22Rv1 (cell line): ENCODE results near the gene ARHGAP42.

Source experiments
- H3K27ac ChIP-seq: fragments of 450-650 bp; 2 replicates; pipeline ENCODE4 v1.5.1; 2017
- ZFX ChIP-seq: fragments of 450-650 bp; IDR thresholded peaks from 2 replicates; pipeline ENCODE4 v1.6.1; 2017; ENCODE audit warnings: antibody characterized with exemption, borderline replicate concordance
- TF ChIP-seq, protein P1 (sequence below): fragments of 450-650 bp; IDR thresholded peaks from 2 replicates; pipeline ENCODE4 v1.5.1; 2017; ENCODE audit warnings: mild to moderate bottlenecking

Gene ARHGAP42

GRCh38 chr11:100965346-100965745 lies 278.3 kb downstream of the ARHGAP42 start:
- no peak overlapping the region for H3K27ac ChIP-seq
- TF ChIP-seq, protein P1, sequence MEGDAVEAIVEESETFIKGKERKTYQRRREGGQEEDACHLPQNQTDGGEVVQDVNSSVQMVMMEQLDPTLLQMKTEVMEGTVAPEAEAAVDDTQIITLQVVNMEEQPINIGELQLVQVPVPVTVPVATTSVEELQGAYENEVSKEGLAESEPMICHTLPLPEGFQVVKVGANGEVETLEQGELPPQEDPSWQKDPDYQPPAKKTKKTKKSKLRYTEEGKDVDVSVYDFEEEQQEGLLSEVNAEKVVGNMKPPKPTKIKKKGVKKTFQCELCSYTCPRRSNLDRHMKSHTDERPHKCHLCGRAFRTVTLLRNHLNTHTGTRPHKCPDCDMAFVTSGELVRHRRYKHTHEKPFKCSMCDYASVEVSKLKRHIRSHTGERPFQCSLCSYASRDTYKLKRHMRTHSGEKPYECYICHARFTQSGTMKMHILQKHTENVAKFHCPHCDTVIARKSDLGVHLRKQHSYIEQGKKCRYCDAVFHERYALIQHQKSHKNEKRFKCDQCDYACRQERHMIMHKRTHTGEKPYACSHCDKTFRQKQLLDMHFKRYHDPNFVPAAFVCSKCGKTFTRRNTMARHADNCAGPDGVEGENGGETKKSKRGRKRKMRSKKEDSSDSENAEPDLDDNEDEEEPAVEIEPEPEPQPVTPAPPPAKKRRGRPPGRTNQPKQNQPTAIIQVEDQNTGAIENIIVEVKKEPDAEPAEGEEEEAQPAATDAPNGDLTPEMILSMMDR: no peak
- no peak for TF ChIP-seq ZFX

DNA sequence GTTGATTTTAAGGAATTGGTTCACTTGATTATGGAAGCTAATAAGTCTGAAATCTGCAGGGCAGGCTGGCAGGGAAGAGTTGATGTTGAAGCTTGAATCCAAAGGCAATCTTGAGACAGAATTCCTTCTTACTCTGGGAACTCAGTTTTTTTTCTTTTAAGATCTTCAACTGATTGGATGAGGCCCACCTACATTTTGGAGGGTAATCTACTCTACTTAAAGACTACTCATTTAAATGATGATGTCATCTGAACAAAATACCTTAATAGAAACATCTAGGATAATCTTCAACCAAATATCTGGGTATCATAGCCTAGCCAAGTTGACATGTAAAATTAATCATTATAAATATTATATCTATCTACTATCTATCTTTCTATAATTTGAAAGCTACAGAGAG lies 279.3 kb downstream of the ARHGAP42 start:
- H3K27ac ChIP-seq: no peak overlapping the region
- TF ChIP-seq ZFX: no peak
- TF ChIP-seq, protein P1: no peak

DNA sequence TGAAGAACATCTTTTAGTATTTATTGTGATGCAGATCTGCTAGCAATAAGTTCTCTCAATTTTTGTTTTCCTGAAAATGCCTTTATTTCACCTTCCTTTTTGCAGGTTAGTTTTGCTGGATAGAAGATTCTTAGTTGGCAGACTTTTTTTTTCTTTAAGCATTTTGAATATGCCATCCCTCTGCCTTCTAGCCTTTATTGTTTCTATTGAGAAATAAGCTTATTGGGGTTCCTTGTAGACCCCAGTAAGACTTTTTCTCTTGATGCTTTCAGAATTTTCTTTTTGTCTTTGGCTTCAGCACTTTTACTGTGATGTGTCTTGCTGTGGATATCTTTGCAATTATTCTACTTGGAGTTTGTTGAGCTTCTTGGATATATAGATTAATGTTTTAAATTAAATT lies 281.9 kb downstream of the ARHGAP42 start:
- TF ChIP-seq, protein P1: no peak
- TF ChIP-seq ZFX: no peak

GRCh38 chr11:100970283-100971164 lies 283.4 kb downstream of the ARHGAP42 start:
- TF ChIP-seq, protein P1: no peak
- no peak for TF ChIP-seq ZFX

More for the DNA sequence above, 281.9 kb downstream of the ARHGAP42 start:
- no peak overlapping the region for H3K27ac ChIP-seq

DNA sequence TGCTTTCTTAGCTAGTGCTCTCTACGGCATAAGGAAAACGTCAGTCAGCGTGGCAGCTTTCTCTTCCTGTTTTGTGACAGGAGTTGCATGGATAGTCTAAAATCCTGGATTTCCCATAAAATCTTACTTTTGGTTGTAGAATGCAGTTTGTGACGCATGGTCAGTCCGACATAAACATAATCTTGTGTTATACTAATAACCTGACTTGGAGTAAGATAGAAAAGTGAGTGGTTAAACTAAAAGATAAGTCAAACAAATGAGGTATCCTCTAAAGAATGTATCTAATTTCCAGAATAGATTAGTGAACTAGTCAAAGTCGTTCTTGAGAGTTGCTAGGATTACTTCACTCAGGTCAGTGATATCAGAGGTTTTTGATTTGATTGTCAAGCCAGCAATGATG lies 285.0 kb downstream of the ARHGAP42 start:
- no peak overlapping the region for H3K27ac ChIP-seq
- TF ChIP-seq, protein P1: no peak
- no peak for TF ChIP-seq ZFX

More at GRCh38 chr11:100970283-100971164, 283.4 kb downstream of the ARHGAP42 start:
- H3K27ac ChIP-seq: no peak overlapping the region

DNA sequence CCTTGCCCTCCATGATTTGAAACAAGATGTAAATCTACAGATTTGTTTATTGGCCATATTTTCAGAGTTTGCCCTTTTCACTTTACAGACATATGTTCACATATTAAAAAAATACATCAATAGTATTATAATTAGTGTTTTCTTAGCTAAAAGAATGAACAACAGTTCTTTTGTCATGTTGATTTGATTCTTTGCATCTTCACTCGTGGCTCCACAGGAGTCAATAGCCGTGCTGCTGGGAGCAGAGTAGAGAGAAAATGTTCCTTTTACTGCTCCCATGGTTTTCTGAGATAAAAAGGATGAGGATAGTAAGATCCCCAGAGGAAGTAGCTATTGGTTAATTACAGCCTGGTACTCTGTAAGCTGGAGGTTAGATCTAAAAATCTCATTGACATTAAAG lies 291.4 kb downstream of the ARHGAP42 start:
- H3K27ac ChIP-seq: no peak overlapping the region
- no peak for TF ChIP-seq ZFX
- TF ChIP-seq, protein P1: no peak

DNA sequence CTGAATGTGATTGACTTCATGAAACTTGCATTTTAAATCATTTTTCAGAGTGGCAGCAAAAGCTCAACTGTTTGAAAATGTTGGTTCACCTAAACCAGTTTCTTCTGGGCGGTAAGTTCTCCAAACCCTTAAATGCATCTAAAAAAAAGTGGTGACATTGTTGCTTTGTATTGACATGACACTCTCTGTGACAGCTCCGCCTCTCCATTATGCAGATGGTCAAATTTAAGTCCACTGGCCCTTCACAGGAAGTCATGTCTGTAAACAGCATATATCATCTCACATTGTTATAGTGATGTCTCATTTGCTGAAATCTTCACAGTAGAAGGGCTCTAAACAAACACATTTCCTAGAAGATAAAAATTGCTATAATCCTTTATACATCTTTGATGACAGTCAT lies 291.9 kb downstream of the ARHGAP42 start:
- TF ChIP-seq, protein P1: no peak
- TF ChIP-seq ZFX: no peak
- H3K27ac ChIP-seq: no peak overlapping the region
